Caki2 (cell line): Measurements from ENCODE around the gene CNTROB. TPM values are rescaled to one million over a fixed set of nuclear protein-coding genes. Genes with fewer than 3 reads are reported as not detected.

Experiments used
- DNase-seq: peaks from one replicate; pipeline ENCODE4 v3.0.0-alpha.2; 2015; ENCODE audit warnings: low read depth
- in situ Hi-C: cut with HindIII; loops from 2 replicates; pipeline ENCODE4 v1.10.0; 2016; ENCODE audit warnings: low sequenced_read_pairs, low pct_unique_long_range_greater_than_20kb, mixed read lengths
- total RNA-seq: library from RNA; depleted of rRNA; stranded (reverse); fragments of >200 nt; shearing (Covaris generic); gene quantifications from 2 replicates; pipeline ENCODE4 v1.2.3, GENCODE V29; 2014; ENCODE audit warnings: low replicate concordance

Gene CNTROB
- total RNA-seq, 1 experiment from 2014 or later = 16.6 TPM

GRCh38 chr17:7897090-7897489, 34.9 kb upstream of the CNTROB start:
- DNase-seq = no peak
- in situ Hi-C loops = no loop called here

- no peak for DNase-seq
- in situ Hi-C loops = no loop called here
These were observed 34.2 kb upstream of the CNTROB start for GRCh38 chr17:7897773-7898172.

- in situ Hi-C loops = no loop called here
- no peak for DNase-seq
These were observed 28.6 kb upstream of the CNTROB start for GRCh38 chr17:7903154-7904103.

GRCh38 chr17:7909089-7909488, 22.9 kb upstream of the CNTROB start:
- no peak for DNase-seq
- in situ Hi-C loops = no loop called here

GRCh38 chr17:7910281-7910680, 21.7 kb upstream of the CNTROB start:
- DNase-seq = no peak
- in situ Hi-C loops = no loop called here

GRCh38 chr17:7910711-7911110, 21.3 kb upstream of the CNTROB start:
- in situ Hi-C loops = no loop called here
- DNase-seq = no peak

GRCh38 chr17:7911116-7911515, 20.9 kb upstream of the CNTROB start:
- DNase-seq = no peak
- in situ Hi-C loops = no loop called here

- peak; percentile 67 for DNase-seq
- in situ Hi-C loops = no loop called here
These were observed 19.0 kb upstream of the CNTROB start for GRCh38 chr17:7912927-7913524.

GRCh38 chr17:7915179-7915610, 16.8 kb upstream of the CNTROB start:
- in situ Hi-C loops = no loop called here
- DNase-seq = no peak

GRCh38 chr17:7915611-7916384, 16.2 kb upstream of the CNTROB start, which contains the start of gene RNF227:
Gene RNF227, minus strand, starts transcription at chr17:7916289. Its CDS starts 94 bp downstream, at chr17:7916195.
- peak; percentile 97 for DNase-seq
- in situ Hi-C loops = no loop called here

GRCh38 chr17:7916385-7916682, 15.7 kb upstream of the CNTROB start:
- in situ Hi-C loops = no loop called here
- DNase-seq = no peak

GRCh38 chr17:7916808-7917207, 15.2 kb upstream of the CNTROB start:
- in situ Hi-C loops = no loop called here
- DNase-seq = no peak

GRCh38 chr17:7922269-7922844, 9.6 kb upstream of the CNTROB start:
- DNase-seq = no peak
- in situ Hi-C loops = no loop called here

GRCh38 chr17:7922845-7923628, 9.0 kb upstream of the CNTROB start:
- DNase-seq = no peak
- in situ Hi-C loops = no loop called here

GRCh38 chr17:7927596-7927995, 4.4 kb upstream of the CNTROB start:
- no peak for DNase-seq
- in situ Hi-C loops = no loop called here

GRCh38 chr17:7929158-7930023, 2.6 kb upstream of the CNTROB start, which contains the start of gene KCNAB3:
Gene KCNAB3, minus strand, starts transcription at chr17:7929856. Its CDS starts 421 bp downstream, at chr17:7929435.
- in situ Hi-C loops = no loop called here
- DNase-seq = no peak
